ENCODE measurements around the gene FAM20A. TPM values are rescaled to one million over a fixed set of nuclear protein-coding genes. Genes with fewer than 3 reads are reported as not detected.

The FAM20A gene
- total RNA-seq, 2 donors from 2014 or later: 24.8 to 25.3 TPM

- Histone ChIP-seq H3K27me3 (replicated peaks; ENCODE audit: insufficient read depth) (no peaks in the 10 kb centered on the region), H3K4me3 (no peak overlapping the region), H3K27ac (peak overlapping the region in 1 of 2 donors; percentile 20), H3K4me1 (ENCODE audit: control insufficient read depth in 1 of 2, low read depth in 2 of 2) (peaks cover 0 to 24% of the 10 kb centered on the region in 2 donors), H3K36me3 (no peaks in the 10 kb centered on the region), H3K9me3 (no peaks in the 10 kb centered on the region)
- DNase-seq (ENCODE audit: low spot score): no peak
- TF ChIP-seq CTCF (IDR thresholded peaks at IDR 0.05): no peak
- ATAC-seq (ENCODE audit: insufficient number of reproducible peaks, low FRiP score, low read depth): no peak
These were observed 40.0 kb downstream of the FAM20A start for GRCh38 chr17:68560966-68561720.

GRCh38 chr17:68559316-68559715 is 41.9 kb downstream of the FAM20A start:
- H3K36me3 ChIP-seq: no peaks in the 10 kb centered on the region
- no peak for ATAC-seq (ENCODE audit: insufficient number of reproducible peaks, low FRiP score, low read depth)
- no peak overlapping the region for H3K27ac ChIP-seq
- H3K4me3 ChIP-seq: no peak overlapping the region
- peaks cover 0 to 22% of the 10 kb centered on the region in 2 donors for H3K4me1 ChIP-seq (ENCODE audit: control insufficient read depth in 1 of 2, low read depth in 2 of 2)
- no peaks in the 10 kb centered on the region for H3K9me3 ChIP-seq
- TF ChIP-seq CTCF (IDR thresholded peaks at IDR 0.05): no peak
- H3K27me3 ChIP-seq (replicated peaks; ENCODE audit: insufficient read depth): no peaks in the 10 kb centered on the region
- no peak for DNase-seq (ENCODE audit: low spot score)

- Histone ChIP-seq H3K27ac (no peak overlapping the region), H3K36me3 (no peaks in the 10 kb centered on the region), H3K4me1 (ENCODE audit: control insufficient read depth in 1 of 2, low read depth in 2 of 2) (peaks cover 0 to 18% of the 10 kb centered on the region in 2 donors), H3K9me3 (no peaks in the 10 kb centered on the region), H3K4me3 (no peak overlapping the region), H3K27me3 (replicated peaks; ENCODE audit: insufficient read depth) (no peaks in the 10 kb centered on the region)
- DNase-seq (ENCODE audit: low spot score) (no peak), ATAC-seq (ENCODE audit: insufficient number of reproducible peaks, low FRiP score, low read depth) (no peak)
- TF ChIP-seq CTCF (IDR thresholded peaks at IDR 0.05): no peak
These were observed 44.6 kb downstream of the FAM20A start for GRCh38 chr17:68556551-68556950.

- Histone ChIP-seq H3K27ac (no peak overlapping the region), H3K9me3 (no peaks in the 10 kb centered on the region), H3K4me3 (no peak overlapping the region), H3K4me1 (ENCODE audit: control insufficient read depth in 1 of 2, low read depth in 2 of 2) (no peaks in the 10 kb centered on the region), H3K27me3 (replicated peaks; ENCODE audit: insufficient read depth) (no peaks in the 10 kb centered on the region), H3K36me3 (no peaks in the 10 kb centered on the region)
- no peak for TF ChIP-seq CTCF (IDR thresholded peaks at IDR 0.05)
- DNase-seq (ENCODE audit: low spot score) (no peak), ATAC-seq (ENCODE audit: insufficient number of reproducible peaks, low FRiP score, low read depth) (no peak)
These were observed 56.9 kb downstream of the FAM20A start for GRCh38 chr17:68544111-68544915.

GRCh38 chr17:68542698-68543463 is 58.3 kb downstream of the FAM20A start:
- Histone ChIP-seq H3K27me3 (replicated peaks; ENCODE audit: insufficient read depth) (no peaks in the 10 kb centered on the region), H3K27ac (no peak overlapping the region), H3K4me1 (ENCODE audit: control insufficient read depth in 1 of 2, low read depth in 2 of 2) (no peaks in the 10 kb centered on the region), H3K9me3 (no peaks in the 10 kb centered on the region), H3K36me3 (peaks cover 3% of the 10 kb centered on the region), H3K4me3 (no peak overlapping the region)
- no peak for ATAC-seq (ENCODE audit: insufficient number of reproducible peaks, low FRiP score, low read depth)
- no peak for DNase-seq (ENCODE audit: low spot score)
- TF ChIP-seq CTCF (IDR thresholded peaks at IDR 0.05): no peak

All from thoracic aorta (tissue), 2 donors.